CD4-positive, alpha-beta memory T cell (primary cell): ENCODE measurements around the gene ZNF844. TPM values are rescaled to one million over a fixed set of nuclear protein-coding genes. Genes with fewer than 3 reads are reported as not detected.

Experiments
- CTCF ChIA-PET: fragments of 350-600 bp; sonication (Branson Sonifier 250); formaldehyde crosslinking; loops from one replicate; lab custom pipeline; 2021; ENCODE audit warnings: inconsistent platforms; ENCODE audit not compliant: partially characterized antibody; lab: Charles Lee
- POLR2A ChIA-PET: fragments of 350-600 bp; sonication (Branson Sonifier 250); formaldehyde crosslinking; loops from one replicate; lab custom pipeline; 2021; ENCODE audit not compliant: partially characterized antibody; lab: Charles Lee
- DNase-seq, 5 donors: peaks; one replicate each; pipeline versions ENCODE4 v3.0.0 to v3.0.0-alpha.2; 2020 to 2022; ENCODE audit warnings: mixed read lengths in 1 of 5
- H3K27ac ChIP-seq: one replicate; pipeline ENCODE4 v1.7.0; 2013; ENCODE audit warnings: low read depth, low read length
- H3K27me3 ChIP-seq: 2 replicates; pipeline ENCODE4 v1.7.0; 2013; ENCODE audit warnings: mild to moderate bottlenecking, low read length, moderate library complexity; ENCODE audit not compliant: insufficient read depth
- H3K36me3 ChIP-seq: 2 replicates; pipeline ENCODE4 v1.7.0; 2013; ENCODE audit warnings: mild to moderate bottlenecking, low read length, moderate library complexity; ENCODE audit not compliant: insufficient read depth
- H3K4me1 ChIP-seq: 2 replicates; pipeline ENCODE4 v1.7.0; 2013; ENCODE audit warnings: mild to moderate bottlenecking, low read length, moderate library complexity; ENCODE audit not compliant: insufficient read depth
- H3K4me3 ChIP-seq, 2 donors: one replicate each; pipeline ENCODE4 v1.7.0; 2013; ENCODE audit warnings: low read length in 2 of 2, mild to moderate bottlenecking in 1 of 2
- H3K9me3 ChIP-seq, 2 donors: one replicate each; pipeline ENCODE4 v1.7.0; 2013; ENCODE audit warnings: low read length in 2 of 2, control low read depth in 1 of 2; ENCODE audit not compliant: control insufficient read depth in 1 of 2
- H3K27ac Mint-ChIP-seq, 7 donors: one replicate each; pipeline ENCODE4 v1.8.0; 2020 to 2021; ENCODE audit warnings: mixed read lengths in 7 of 7, mild to moderate bottlenecking in 6 of 7, inconsistent platforms in 3 of 7, moderate library complexity in 3 of 7
- H3K27me3 Mint-ChIP-seq, 2 donors: one replicate each; pipeline ENCODE4 v1.8.0; 2020 to 2021; ENCODE audit warnings: mixed read lengths in 2 of 2
- H3K36me3 Mint-ChIP-seq, 2 donors: one replicate each; pipeline ENCODE4 v1.8.0; 2020 to 2021; ENCODE audit warnings: mixed read lengths in 2 of 2, inconsistent platforms in 1 of 2, mild to moderate bottlenecking in 1 of 2
- H3K4me1 Mint-ChIP-seq, 4 donors: one replicate each; pipeline ENCODE4 v1.8.0; 2020 to 2021; ENCODE audit warnings: mixed read lengths in 4 of 4, mild to moderate bottlenecking in 1 of 4
- H3K4me3 Mint-ChIP-seq, 8 donors: one replicate each; pipeline ENCODE4 v1.8.0; 2020 to 2021; ENCODE audit warnings: mixed read lengths in 8 of 8, mild to moderate bottlenecking in 7 of 8, moderate library complexity in 6 of 8, inconsistent platforms in 3 of 8
- H3K9me3 Mint-ChIP-seq, 8 donors: one replicate each; pipeline ENCODE4 v1.8.0; 2020 to 2021; ENCODE audit warnings: mixed read lengths in 8 of 8, mild to moderate bottlenecking in 5 of 8, inconsistent platforms in 3 of 8, moderate library complexity in 1 of 8
- intact Hi-C: fragments of 100-400 bp; cut with micrococcal nuclease; formaldehyde crosslinking; loops from one replicate; pipeline ENCODE4 v1.15.1; 2023
- polyA plus RNA-seq, 2 donors: library from polyadenylated mRNA; unstranded; fragments of 300-500 nt; fragmentation: Illumina TruSeq; gene quantifications; one replicate each; pipeline ENCODE4 v1.2.3, GENCODE V29; 2021
- total RNA-seq, 2 experiments: library from RNA; stranded (reverse); gene quantifications; one replicate each; pipeline ENCODE4 v1.2.3, GENCODE V29; 2021

The ZNF844 gene
- total RNA-seq (1 to 10 TPM; 8.8 to 9.8 TPM), polyA plus RNA-seq (1 to 10 TPM; 2.3 to 3.2 TPM)

DNA sequence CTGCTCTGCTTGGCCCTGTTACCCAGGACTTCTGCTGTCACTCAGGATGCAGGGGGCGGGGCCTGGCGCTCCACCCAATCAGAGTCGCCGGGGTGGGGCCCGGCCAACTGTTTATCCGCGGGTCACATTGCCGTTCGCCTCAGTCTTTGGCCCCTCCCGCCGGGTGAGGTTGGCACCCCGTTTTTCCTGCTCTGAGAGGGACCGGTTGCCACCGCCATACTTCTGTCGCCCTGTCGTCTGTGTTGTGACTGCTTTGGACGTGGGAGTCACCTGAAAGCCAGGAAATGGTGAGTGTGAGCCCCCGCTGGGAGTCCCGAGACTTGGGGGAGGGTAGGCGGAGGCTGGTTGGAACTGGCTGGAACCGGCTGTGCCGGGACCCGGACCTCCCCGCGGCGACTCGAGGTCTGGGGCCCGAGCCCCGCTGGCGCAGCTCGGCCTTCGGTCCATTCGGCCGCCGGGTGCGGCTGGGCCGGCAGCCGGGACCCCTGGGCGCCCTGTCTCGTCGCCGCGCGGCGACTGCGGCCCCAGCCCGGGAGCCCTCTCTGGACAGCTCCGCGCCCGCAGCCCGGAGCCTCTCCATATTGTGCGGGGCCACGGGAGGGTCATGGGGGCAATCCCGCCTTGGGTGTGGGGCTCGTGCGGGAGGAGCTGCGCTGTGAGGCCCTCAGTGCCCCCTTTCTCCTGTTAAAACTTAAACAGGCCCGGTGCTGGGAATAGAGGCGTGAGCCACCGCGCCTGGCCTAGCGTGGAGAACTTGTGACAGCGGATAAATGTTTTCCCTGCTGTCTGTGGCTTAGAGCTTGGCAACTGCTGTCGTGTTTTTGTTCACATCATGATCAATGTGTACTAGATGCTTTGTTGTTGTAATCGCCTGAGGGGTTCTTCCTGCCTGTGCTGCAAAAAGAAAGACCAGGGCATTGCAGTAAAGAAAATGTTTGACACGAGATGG is at the start of gene ZNF844:
TSS of gene ZNF844 (plus strand) at position 142 of the 949 bp plus-strand sequence. CDS start at position 285, 143 bp downstream.
- Mint-ChIP-seq H3K9me3 (peaks cover 0 to 24% (median 11%) of the 10 kb centered on the region in 8 donors), H3K27ac (peak within 1 kb of the TSS in 6 of 7 donors; percentile 47 to 87 (median 74)), H3K27me3 (no peaks in the 10 kb centered on the region), H3K4me3 (peak within 1 kb of the TSS; percentile 83 to 90 (median 86)), H3K36me3 (peaks cover 3 to 6% of the 10 kb centered on the region in 2 donors), H3K4me1 (peaks cover 3 to 13% (median 8%) of the 10 kb centered on the region in 4 donors)
- Histone ChIP-seq H3K27me3 (no peaks in the 10 kb centered on the region), H3K27ac (peak within 1 kb of the TSS; percentile 11), H3K4me3 (peak within 1 kb of the TSS; percentile 57 to 71), H3K4me1 (peaks cover 7% of the 10 kb centered on the region), H3K9me3 (peaks cover 0 to 4% of the 10 kb centered on the region in 2 donors), H3K36me3 (no peaks in the 10 kb centered on the region)
- ChIA-PET POLR2A (interaction anchor here (0.7 to 1.5 kb wide), 2 partner anchors 25 to 98 kb away, joined by 3 to 4 read pairs; partner anchors contain the start of gene ZNF136), CTCF (interaction anchor here (0.6 to 1.4 kb wide), 3 partner anchors 76 to 101 kb away, joined by 3 to 5 read pairs (median 3); partner anchors contain the start of gene ZNF20)
- intact Hi-C loops = no loop called here
- peak; percentile 48 to 62 (median 56) for DNase-seq

DNA sequence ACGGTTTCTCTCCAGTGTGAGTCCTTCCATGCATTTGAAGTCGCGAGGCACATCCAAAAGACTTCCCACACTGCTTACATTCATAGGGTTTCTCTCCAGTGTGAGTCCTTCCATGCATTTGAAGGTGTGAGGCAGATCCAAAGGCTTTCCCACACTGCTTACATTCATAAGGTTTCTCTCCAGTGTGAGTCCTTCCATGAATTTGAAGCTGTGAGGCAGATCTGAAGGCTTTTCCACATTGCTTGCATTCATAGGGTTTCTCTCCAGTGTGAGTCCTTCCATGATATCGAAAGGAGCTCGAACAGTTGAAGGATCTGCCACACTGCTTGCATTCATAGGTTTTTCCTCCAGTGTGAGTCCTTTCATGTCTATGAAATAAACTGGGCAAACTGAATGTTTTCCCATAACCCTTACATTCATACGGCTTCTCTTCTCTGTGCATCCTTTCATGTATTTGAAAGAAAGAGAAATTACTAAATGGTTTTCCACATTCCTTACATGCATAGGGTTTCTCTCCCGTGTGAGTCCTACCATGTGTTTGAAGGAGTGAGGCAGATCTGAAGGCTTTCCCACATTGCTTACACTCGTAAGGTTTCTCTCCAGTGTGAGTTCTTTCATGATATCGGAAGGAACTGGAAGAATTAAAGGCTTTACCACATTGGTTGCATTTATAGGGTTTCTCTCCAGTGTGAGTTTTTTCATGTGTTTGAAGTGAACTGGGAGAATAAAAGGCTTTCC is 49.3 kb upstream of the ZNF844 start:
- Mint-ChIP-seq H3K4me3 (no peak overlapping the region), H3K4me1 (peaks cover 0 to 1% (median 0%) of the 10 kb centered on the region in 4 donors), H3K9me3 (peaks cover 0 to 94% (median 68%) of the 10 kb centered on the region in 8 donors), H3K27ac (no peak overlapping the region), H3K27me3 (no peaks in the 10 kb centered on the region), H3K36me3 (peaks cover 55 to 73% of the 10 kb centered on the region in 2 donors)
- no peak overlapping the region for H3K4me3 ChIP-seq
- no peak overlapping the region for H3K27ac ChIP-seq
- no peak for DNase-seq
- ChIA-PET CTCF (no interaction called here), POLR2A (no interaction called here)
- H3K4me1 ChIP-seq = no peaks in the 10 kb centered on the region
- H3K9me3 ChIP-seq = peaks cover 0 to 41% of the 10 kb centered on the region in 2 donors
- no peaks in the 10 kb centered on the region for H3K27me3 ChIP-seq
- H3K36me3 ChIP-seq = peaks cover 4% of the 10 kb centered on the region
- intact Hi-C loops = no loop called here

DNA sequence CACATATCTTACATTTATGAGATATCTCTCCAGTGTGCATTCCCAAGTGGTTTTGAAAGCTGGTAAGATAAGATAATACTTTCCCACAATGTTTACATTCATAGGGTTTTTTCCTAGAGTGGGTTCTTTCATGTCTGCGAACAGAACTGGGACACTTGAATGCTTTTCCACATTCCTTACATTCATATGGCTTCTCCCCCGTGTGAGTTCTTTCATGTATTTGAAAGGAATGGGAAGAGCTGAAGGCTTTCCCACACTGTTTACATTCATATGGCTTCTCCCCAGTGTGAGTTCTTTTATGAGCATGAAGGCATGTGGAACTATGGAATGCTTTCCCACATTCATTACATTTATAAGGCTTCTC is 48.8 kb upstream of the ZNF844 start:
- H3K27me3 Mint-ChIP-seq = no peaks in the 10 kb centered on the region
- Histone ChIP-seq H3K9me3 (peaks cover 0 to 41% of the 10 kb centered on the region in 2 donors), H3K27ac (no peak overlapping the region), H3K4me1 (no peaks in the 10 kb centered on the region), H3K27me3 (no peaks in the 10 kb centered on the region), H3K4me3 (no peak overlapping the region), H3K36me3 (peaks cover 4% of the 10 kb centered on the region)
- H3K9me3 Mint-ChIP-seq = peaks cover 0 to 92% (median 70%) of the 10 kb centered on the region in 8 donors
- no peak overlapping the region for H3K27ac Mint-ChIP-seq
- H3K4me1 Mint-ChIP-seq = peaks cover 0 to 1% (median 0%) of the 10 kb centered on the region in 4 donors
- intact Hi-C loops = no loop called here
- ChIA-PET POLR2A (no interaction called here), CTCF (no interaction called here)
- peaks cover 52 to 70% of the 10 kb centered on the region in 2 donors for H3K36me3 Mint-ChIP-seq
- H3K4me3 Mint-ChIP-seq = no peak overlapping the region
- no peak for DNase-seq

DNA sequence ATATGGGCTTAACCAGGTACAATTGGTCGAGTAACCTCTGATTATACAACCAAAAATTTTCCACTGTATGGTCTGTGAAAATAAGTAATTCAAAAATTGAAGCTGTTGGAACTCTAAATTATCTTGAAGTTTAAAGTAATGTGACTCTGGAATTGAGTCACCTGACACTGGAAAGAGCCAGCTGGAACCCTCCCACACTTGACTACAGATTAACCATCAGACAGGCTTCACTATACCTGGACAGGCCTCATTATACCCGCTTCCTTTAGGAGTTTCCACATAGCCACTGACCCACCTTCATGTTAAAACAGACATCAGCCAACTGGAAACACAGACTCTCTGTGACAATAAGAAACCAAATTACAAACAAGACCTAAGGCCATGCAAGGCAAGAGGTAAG is 30.3 kb upstream of the ZNF844 start:
- Mint-ChIP-seq H3K27ac (peak overlapping the region in 1 of 7 donors; percentile 79), H3K36me3 (peaks cover 7 to 9% of the 10 kb centered on the region in 2 donors), H3K27me3 (peaks cover 6 to 8% of the 10 kb centered on the region in 2 donors), H3K9me3 (peaks cover 0 to 44% (median 16%) of the 10 kb centered on the region in 8 donors), H3K4me1 (peaks cover 0 to 15% (median 4%) of the 10 kb centered on the region in 4 donors), H3K4me3 (peak overlapping the region in 7 of 8 donors; percentile 3 to 69 (median 62))
- Histone ChIP-seq H3K27ac (no peak overlapping the region), H3K9me3 (no peaks in the 10 kb centered on the region), H3K4me1 (no peaks in the 10 kb centered on the region), H3K4me3 (no peak overlapping the region), H3K27me3 (no peaks in the 10 kb centered on the region), H3K36me3 (no peaks in the 10 kb centered on the region)
- intact Hi-C loops = no loop called here
- POLR2A ChIA-PET = no interaction called here
- DNase-seq = no peak
- CTCF ChIA-PET = no interaction called here

DNA sequence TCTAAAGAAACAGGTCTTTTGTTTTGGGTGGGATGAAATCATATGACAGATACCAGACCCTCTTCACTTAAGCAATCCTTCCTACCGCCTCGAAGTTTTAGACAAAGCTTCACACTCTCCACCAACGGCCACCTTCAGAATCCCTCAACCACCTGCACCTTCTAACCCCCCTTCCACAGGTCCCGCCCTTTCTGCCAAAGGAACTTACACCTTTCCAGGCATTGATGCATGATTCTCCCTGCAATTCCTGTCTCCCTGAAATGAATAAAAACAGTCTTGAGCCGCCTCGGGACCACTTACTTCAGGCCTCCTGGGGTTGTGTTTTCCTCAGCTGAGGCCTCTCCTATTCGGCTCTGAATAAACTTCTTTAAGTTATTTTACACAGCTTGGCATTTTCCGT is 29.9 kb upstream of the ZNF844 start:
- Mint-ChIP-seq H3K27ac (peak overlapping the region in 2 of 7 donors; percentile 6 to 79), H3K4me3 (peak overlapping the region; percentile 3 to 69 (median 58)), H3K27me3 (peaks cover 6 to 8% of the 10 kb centered on the region in 2 donors), H3K4me1 (peaks cover 0 to 15% (median 4%) of the 10 kb centered on the region in 4 donors), H3K36me3 (peaks cover 7 to 9% of the 10 kb centered on the region in 2 donors), H3K9me3 (peaks cover 0 to 47% (median 17%) of the 10 kb centered on the region in 8 donors)
- H3K4me1 ChIP-seq = no peaks in the 10 kb centered on the region
- ChIA-PET POLR2A (interaction anchor here (1.3 kb wide), 1 partner anchor 111 kb away, joined by 3 read pairs; no protein-coding TSS in a partner anchor), CTCF (interaction anchor here (1.2 kb wide), 1 partner anchor 25 kb away, joined by 3 read pairs; no protein-coding TSS in a partner anchor)
- DNase-seq = no peak
- H3K36me3 ChIP-seq = no peaks in the 10 kb centered on the region
- H3K27ac ChIP-seq = no peak overlapping the region
- H3K9me3 ChIP-seq = no peaks in the 10 kb centered on the region
- intact Hi-C loops = no loop called here
- no peak overlapping the region for H3K4me3 ChIP-seq
- no peaks in the 10 kb centered on the region for H3K27me3 ChIP-seq

DNA sequence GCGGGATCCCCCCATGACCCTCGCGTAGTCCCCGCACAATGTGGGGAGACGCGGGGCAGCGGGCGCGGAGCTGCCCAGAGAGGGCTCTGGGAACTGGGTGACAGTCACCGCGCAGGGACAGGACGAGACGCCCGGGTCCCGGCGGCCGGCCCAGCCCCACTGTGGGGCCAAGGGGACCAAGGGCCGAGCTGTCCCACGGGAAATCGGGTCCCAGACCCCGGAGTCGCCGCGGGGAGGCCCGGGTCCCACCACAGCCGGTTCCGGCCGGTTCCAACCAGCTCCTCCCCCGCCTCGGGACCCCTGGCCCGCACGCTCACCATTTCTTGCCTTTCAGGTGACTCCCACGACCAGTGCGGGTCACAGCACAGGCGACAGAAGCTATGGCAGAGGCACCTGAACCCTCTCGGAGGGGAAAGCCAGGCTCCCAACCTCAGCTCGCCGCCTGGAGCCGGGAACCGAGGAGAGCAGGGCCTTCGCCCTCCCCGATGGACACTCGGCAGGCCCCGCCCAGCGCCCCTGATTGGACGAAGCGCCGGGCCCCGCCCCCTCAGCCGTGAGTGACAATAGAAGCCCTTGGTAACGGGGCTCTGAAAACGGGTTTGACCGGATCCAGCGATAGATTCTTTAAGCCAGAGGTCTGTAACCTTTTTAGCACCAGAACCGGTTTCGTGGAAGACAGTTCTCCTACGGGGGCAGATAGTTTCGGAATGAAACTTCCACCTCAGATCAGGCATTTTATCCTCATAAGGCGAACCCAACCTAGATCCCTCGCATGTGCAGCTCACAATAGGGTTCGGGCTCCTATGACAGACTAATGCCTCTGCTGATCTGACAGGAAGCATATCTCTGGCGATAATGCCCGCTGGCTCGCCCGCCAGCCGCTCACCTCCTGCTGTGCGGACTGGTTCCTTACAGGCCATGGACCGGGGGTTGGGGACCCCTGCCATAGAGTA is 29.0 kb upstream of the ZNF844 start, which contains the start of gene ZNF433:
TSS of gene ZNF433 (minus strand) at position 460 of the 953 bp plus-strand sequence. CDS start at position 320, 140 bp downstream.
- H3K4me3 ChIP-seq = peak within 1 kb of the TSS; percentile 11 to 52
- CTCF ChIA-PET = interaction anchor here (0.6 to 1.2 kb wide), 4 partner anchors 24 to 237 kb away, joined by 3 read pairs; no protein-coding TSS in a partner anchor
- peaks cover 0 to 15% (median 4%) of the 10 kb centered on the region in 4 donors for H3K4me1 Mint-ChIP-seq
- no peaks in the 10 kb centered on the region for H3K4me1 ChIP-seq
- no peaks in the 10 kb centered on the region for H3K36me3 ChIP-seq
- peaks cover 6 to 8% of the 10 kb centered on the region in 2 donors for H3K27me3 Mint-ChIP-seq
- intact Hi-C loops = no loop called here
- no peak within 1 kb of the TSS for H3K27ac ChIP-seq
- H3K36me3 Mint-ChIP-seq = peaks cover 7 to 9% of the 10 kb centered on the region in 2 donors
- H3K9me3 Mint-ChIP-seq = peaks cover 0 to 46% (median 17%) of the 10 kb centered on the region in 8 donors
- H3K27me3 ChIP-seq = no peaks in the 10 kb centered on the region
- DNase-seq = peak; percentile 25 to 43 (median 34)
- H3K27ac Mint-ChIP-seq = peak within 1 kb of the TSS in 4 of 7 donors; percentile 17 to 80 (median 36)
- no peaks in the 10 kb centered on the region for H3K9me3 ChIP-seq
- POLR2A ChIA-PET = interaction anchor here (1.3 kb wide), 2 partner anchors 71 to 111 kb away, joined by 3 read pairs; partner anchors contain the start of gene ZNF763
- peak within 1 kb of the TSS; percentile 83 to 88 (median 86) for H3K4me3 Mint-ChIP-seq
